GM18505 (cell line): ENCODE data around the gene FOXO1.

Source experiments
- ATAC-seq: cut with Tn5 transposase; IDR thresholded peaks from one replicate; pipeline ENCODE4 v1.9.1; 2021; ENCODE audit not compliant: unreplicated experiment
- POLR2A ChIP-seq: IDR thresholded peaks from 4 replicates; pipeline ENCODE4 v1.6.1; 2011; ENCODE audit warnings: borderline replicate concordance; ENCODE audit not compliant: insufficient read depth, insufficient read length; ENCODE audit errors: extremely low read depth

Gene FOXO1

GRCh38 chr13:40599124-40599523 lies 67.3 kb downstream of the FOXO1 start:
- no peak for ATAC-seq

GRCh38 chr13:40598569-40598968 lies 67.9 kb downstream of the FOXO1 start:
- ATAC-seq: no peak
- no peak for TF ChIP-seq POLR2A

More at GRCh38 chr13:40599124-40599523, 67.3 kb downstream of the FOXO1 start:
- no peak for TF ChIP-seq POLR2A

- TF ChIP-seq POLR2A: no peak
- no peak for ATAC-seq
Measured at GRCh38 chr13:40597735-40598365, 68.6 kb downstream of the FOXO1 start.

GRCh38 chr13:40596484-40596883 lies 70.0 kb downstream of the FOXO1 start:
- no peak for ATAC-seq
- no peak for TF ChIP-seq POLR2A

GRCh38 chr13:40595693-40596092 lies 70.7 kb downstream of the FOXO1 start:
- TF ChIP-seq POLR2A: no peak
- no peak for ATAC-seq

GRCh38 chr13:40592035-40592434 lies 74.4 kb downstream of the FOXO1 start:
- no peak for TF ChIP-seq POLR2A
- ATAC-seq: no peak

- TF ChIP-seq POLR2A: no peak
Measured at GRCh38 chr13:40591091-40591490, 75.3 kb downstream of the FOXO1 start.

GRCh38 chr13:40590112-40590862 lies 76.2 kb downstream of the FOXO1 start:
- no peak for ATAC-seq
- no peak for TF ChIP-seq POLR2A

More at GRCh38 chr13:40591091-40591490, 75.3 kb downstream of the FOXO1 start:
- ATAC-seq: no peak

- TF ChIP-seq POLR2A: no peak
Measured at GRCh38 chr13:40589285-40590109, 76.9 kb downstream of the FOXO1 start.

GRCh38 chr13:40588101-40588500 lies 78.3 kb downstream of the FOXO1 start:
- no peak for ATAC-seq
- TF ChIP-seq POLR2A: no peak

More at GRCh38 chr13:40589285-40590109, 76.9 kb downstream of the FOXO1 start:
- ATAC-seq: peak; percentile 83

GRCh38 chr13:40586886-40587565 lies 79.4 kb downstream of the FOXO1 start:
- ATAC-seq: no peak
- no peak for TF ChIP-seq POLR2A

- no peak for ATAC-seq
- no peak for TF ChIP-seq POLR2A
Measured at GRCh38 chr13:40585911-40586471, 80.5 kb downstream of the FOXO1 start.

- no peak for ATAC-seq
- TF ChIP-seq POLR2A: no peak
Measured at GRCh38 chr13:40583738-40584137, 82.7 kb downstream of the FOXO1 start.

GRCh38 chr13:40582531-40582930 lies 83.9 kb downstream of the FOXO1 start:
- no peak for ATAC-seq
- TF ChIP-seq POLR2A: no peak

GRCh38 chr13:40581277-40581579 lies 85.2 kb downstream of the FOXO1 start:
- no peak for ATAC-seq
- TF ChIP-seq POLR2A: no peak
